ENCODE results near the gene BPIFA2.

BPIFA2 gene

DNA sequence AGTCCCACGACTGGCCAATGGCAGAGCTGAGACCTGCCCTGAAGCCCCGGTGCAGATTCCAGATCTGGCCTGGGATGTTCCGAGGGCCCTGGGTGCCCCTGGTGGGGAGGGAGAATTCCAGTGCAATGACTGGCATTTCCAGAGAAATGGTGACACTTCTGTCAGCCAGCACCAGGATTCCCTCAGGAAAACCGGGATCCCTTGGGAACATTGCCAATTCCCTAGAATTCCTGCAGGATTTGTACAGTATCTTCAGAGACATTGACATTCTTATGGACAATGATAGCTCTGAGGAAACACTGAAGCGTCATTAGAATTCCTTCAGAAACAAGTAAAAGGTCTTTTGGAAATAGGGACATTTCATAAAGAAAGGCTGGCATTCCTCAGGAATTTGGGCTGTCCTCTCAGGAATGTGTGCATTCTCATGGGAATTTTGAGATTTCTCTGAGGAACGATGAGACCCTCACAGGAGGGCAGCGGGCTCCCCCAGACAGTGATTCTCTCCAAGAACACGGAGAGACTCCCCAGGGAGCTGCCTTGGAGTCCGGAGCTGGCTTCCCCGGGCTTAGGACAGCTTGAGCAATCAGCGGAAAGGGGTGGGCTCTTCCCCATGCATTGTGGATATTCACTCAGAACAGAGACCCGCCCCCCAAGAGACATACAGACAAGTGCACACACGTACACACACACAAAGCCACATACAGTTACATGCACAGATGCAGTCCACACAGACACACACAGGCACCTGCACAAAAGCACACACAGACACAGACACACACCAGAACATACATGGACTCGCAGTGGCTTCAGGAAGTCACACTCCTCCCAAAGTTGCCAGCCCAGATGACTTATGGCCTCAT, 35.2 kb upstream of the BPIFA2 start:
- Histone ChIP-seq H3K36me3 (ENCODE audit: control insufficient read depth, insufficient read depth, low read length) (no peaks in the 10 kb centered on the region), H3K9me3 (ENCODE audit: control insufficient read depth, insufficient read depth, low read length) (no peaks in the 10 kb centered on the region), H3K4me1 (ENCODE audit: control insufficient read depth, insufficient read depth, low read length) (peaks cover 10% of the 10 kb centered on the region), H3K27me3 (ENCODE audit: control insufficient read depth, insufficient read depth, low read length) (no peaks in the 10 kb centered on the region), H3K9ac (ENCODE audit: low read depth, low read length) (no peak overlapping the region), H3K4me3 (ENCODE audit: low read depth, low read length) (no peak overlapping the region), H3K27ac (ENCODE audit: low read depth, low read length) (no peak overlapping the region)

DNA sequence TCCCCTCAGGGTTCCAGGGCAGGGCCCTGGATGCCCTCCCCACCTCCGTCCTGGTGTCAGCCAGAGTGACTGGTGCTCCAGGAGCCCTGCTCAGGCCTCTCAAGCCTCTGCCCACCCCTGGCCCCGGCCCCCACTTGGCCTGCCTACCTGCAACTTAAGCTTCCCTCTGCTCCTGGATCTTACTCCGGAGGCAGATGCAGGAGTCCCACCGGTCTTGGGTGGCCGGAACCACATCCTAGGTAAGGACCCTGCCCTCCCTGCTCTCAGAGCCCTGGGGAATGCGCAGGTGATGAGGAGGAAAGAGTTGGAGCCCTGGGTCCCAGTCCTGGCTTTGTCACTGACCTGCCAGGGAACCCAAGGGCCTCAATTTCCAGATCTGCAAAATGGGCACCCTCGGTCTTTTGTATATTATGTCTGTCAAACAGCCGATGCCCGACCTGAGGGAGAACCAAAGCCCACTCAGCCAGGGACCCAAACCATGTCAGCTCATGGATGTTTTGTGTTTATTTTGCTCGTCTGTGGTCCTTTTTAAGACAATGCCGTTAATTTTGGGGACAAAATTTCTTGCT, 34.5 kb upstream of the BPIFA2 start:
- H3K9ac ChIP-seq (ENCODE audit: low read depth, low read length), result no peak overlapping the region
- no peaks in the 10 kb centered on the region for H3K27me3 ChIP-seq (ENCODE audit: control insufficient read depth, insufficient read depth, low read length)
- no peak overlapping the region for H3K27ac ChIP-seq (ENCODE audit: low read depth, low read length)
- H3K9me3 ChIP-seq (ENCODE audit: control insufficient read depth, insufficient read depth, low read length), result peaks cover 6% of the 10 kb centered on the region
- H3K4me3 ChIP-seq (ENCODE audit: low read depth, low read length), result no peak overlapping the region
- no peaks in the 10 kb centered on the region for H3K36me3 ChIP-seq (ENCODE audit: control insufficient read depth, insufficient read depth, low read length)
- peaks cover 10% of the 10 kb centered on the region for H3K4me1 ChIP-seq (ENCODE audit: control insufficient read depth, insufficient read depth, low read length)

DNA sequence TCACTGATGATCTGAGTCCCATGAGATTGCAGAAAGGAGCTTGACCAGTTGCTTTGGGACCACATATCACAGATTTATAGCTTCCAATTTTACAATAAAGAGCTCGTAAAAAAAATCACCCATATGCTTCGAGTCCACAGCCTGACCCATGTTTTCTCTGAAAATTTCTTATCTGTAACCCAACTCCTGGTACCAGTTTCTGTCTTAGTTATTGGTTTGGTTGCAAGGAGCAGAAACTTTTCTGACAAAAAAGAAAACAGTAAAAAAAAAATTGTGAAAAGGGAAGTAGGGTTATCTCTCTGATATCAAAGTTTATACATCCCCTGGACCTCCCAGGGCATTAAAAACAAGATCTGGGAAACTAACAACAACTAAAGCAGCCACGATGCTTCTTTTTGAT, 30.8 kb upstream of the BPIFA2 start:
- no peak overlapping the region for H3K4me3 ChIP-seq (ENCODE audit: low read depth, low read length)
- H3K4me1 ChIP-seq (ENCODE audit: control insufficient read depth, insufficient read depth, low read length), result peaks cover 10% of the 10 kb centered on the region
- no peaks in the 10 kb centered on the region for H3K36me3 ChIP-seq (ENCODE audit: control insufficient read depth, insufficient read depth, low read length)
- H3K27me3 ChIP-seq (ENCODE audit: control insufficient read depth, insufficient read depth, low read length), result no peaks in the 10 kb centered on the region
- H3K27ac ChIP-seq (ENCODE audit: low read depth, low read length), result no peak overlapping the region
- H3K9me3 ChIP-seq (ENCODE audit: control insufficient read depth, insufficient read depth, low read length), result peaks cover 18% of the 10 kb centered on the region
- H3K9ac ChIP-seq (ENCODE audit: low read depth, low read length), result no peak overlapping the region

DNA sequence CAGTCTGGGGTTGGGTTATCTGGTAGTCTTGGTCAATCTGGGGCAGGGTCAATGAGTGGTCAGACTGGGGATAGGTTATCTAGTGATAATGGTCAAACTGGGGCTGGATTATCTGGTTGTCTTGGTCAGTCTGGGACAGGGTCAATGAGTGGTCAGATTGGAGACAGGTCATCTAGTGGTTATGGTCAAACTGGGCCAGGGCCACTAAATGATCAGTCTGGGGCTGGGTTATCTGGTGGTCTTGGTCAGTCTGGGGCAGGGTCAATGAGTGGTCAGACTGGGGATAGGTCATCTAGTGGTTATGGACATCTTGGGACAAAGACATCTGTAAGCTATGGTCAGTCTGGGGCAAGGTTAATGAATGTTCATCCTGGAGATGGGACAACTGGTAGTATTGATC, 28.5 kb upstream of the BPIFA2 start:
- no peaks in the 10 kb centered on the region for H3K27me3 ChIP-seq (ENCODE audit: control insufficient read depth, insufficient read depth, low read length)
- no peak overlapping the region for H3K27ac ChIP-seq (ENCODE audit: low read depth, low read length)
- H3K9ac ChIP-seq (ENCODE audit: low read depth, low read length), result no peak overlapping the region

DNA sequence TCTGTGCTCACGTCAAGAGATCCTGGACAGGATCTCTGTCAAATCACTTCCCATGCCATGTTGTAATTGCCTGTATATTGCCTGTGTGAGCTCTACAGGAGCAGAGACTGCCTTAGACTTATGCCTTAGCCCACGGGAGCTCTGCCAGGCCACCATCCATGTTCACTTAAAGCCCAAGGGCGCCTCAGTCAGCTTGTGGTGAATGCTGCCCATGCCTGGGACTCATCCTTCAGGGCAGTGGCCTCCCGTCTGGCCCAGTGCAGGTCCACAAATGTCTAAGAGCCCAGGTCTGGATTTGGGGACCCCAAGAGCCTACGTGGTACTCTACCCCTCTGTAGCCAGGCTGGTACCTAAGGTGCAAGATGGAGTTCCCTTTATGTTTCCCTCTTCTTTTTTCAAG, 22.4 kb upstream of the BPIFA2 start:
- Histone ChIP-seq H3K9ac (ENCODE audit: low read depth, low read length) (no peak overlapping the region), H3K36me3 (ENCODE audit: control insufficient read depth, insufficient read depth, low read length) (no peaks in the 10 kb centered on the region), H3K27me3 (ENCODE audit: control insufficient read depth, insufficient read depth, low read length) (no peaks in the 10 kb centered on the region), H3K27ac (ENCODE audit: low read depth, low read length) (no peak overlapping the region), H3K4me3 (ENCODE audit: low read depth, low read length) (no peak overlapping the region), H3K9me3 (ENCODE audit: control insufficient read depth, insufficient read depth, low read length) (no peaks in the 10 kb centered on the region), H3K4me1 (ENCODE audit: control insufficient read depth, insufficient read depth, low read length) (no peaks in the 10 kb centered on the region)

More for the DNA sequence above, 28.5 kb upstream of the BPIFA2 start:
- peaks cover 18% of the 10 kb centered on the region for H3K9me3 ChIP-seq (ENCODE audit: control insufficient read depth, insufficient read depth, low read length)
- no peaks in the 10 kb centered on the region for H3K36me3 ChIP-seq (ENCODE audit: control insufficient read depth, insufficient read depth, low read length)
- H3K4me3 ChIP-seq (ENCODE audit: low read depth, low read length), result no peak overlapping the region; the same call in 1 of the 2 replicates
- no peaks in the 10 kb centered on the region for H3K4me1 ChIP-seq (ENCODE audit: control insufficient read depth, insufficient read depth, low read length)

DNA sequence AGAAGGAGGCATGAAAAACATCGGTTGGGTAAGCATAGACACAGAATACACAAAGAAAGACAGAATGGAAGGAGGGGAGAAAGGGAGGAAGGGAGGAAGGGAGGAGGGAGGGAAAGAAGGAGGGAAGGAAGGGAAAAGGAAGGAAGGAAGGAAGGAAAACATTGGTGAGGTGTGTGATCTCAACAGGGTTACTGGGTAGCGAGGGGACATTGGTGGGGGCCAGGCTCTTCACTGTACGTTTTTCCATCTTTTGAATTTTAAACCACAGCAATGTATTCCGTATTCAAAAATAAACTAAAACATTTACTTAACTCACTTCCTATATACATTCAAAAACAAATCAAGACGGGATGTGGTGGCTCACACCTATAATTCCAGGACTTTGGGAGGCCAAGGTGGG, 20.7 kb upstream of the BPIFA2 start:
- Histone ChIP-seq H3K4me3 (ENCODE audit: low read depth, low read length) (no peak overlapping the region), H3K27me3 (ENCODE audit: control insufficient read depth, insufficient read depth, low read length) (no peaks in the 10 kb centered on the region), H3K9ac (ENCODE audit: low read depth, low read length) (no peak overlapping the region), H3K9me3 (ENCODE audit: control insufficient read depth, insufficient read depth, low read length) (no peaks in the 10 kb centered on the region), H3K4me1 (ENCODE audit: control insufficient read depth, insufficient read depth, low read length) (no peaks in the 10 kb centered on the region), H3K36me3 (ENCODE audit: control insufficient read depth, insufficient read depth, low read length) (no peaks in the 10 kb centered on the region), H3K27ac (ENCODE audit: low read depth, low read length) (no peak overlapping the region)

DNA sequence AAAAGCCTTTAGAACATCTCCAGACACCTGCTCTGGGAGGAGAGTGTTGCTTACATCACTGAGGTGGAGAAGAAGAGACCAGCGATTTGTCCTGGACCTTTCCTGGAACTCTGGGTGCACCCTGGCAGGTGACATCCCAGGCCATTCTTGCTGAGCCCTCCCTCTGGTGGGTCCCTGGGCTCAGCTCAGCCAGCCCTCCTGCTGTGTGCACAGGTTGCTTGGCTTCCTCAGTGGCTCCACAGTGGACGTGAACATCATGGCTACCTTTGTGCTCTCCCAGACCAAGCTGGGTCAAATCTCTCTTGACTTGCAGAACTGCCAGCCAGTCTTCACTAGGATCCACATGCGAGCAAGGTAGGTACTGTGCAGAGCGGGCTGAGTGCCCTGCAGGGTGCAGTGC, 19.9 kb upstream of the BPIFA2 start:
- Histone ChIP-seq H3K36me3 (ENCODE audit: control insufficient read depth, insufficient read depth, low read length) (no peaks in the 10 kb centered on the region), H3K4me1 (ENCODE audit: control insufficient read depth, insufficient read depth, low read length) (no peaks in the 10 kb centered on the region), H3K27me3 (ENCODE audit: control insufficient read depth, insufficient read depth, low read length) (no peaks in the 10 kb centered on the region), H3K9ac (ENCODE audit: low read depth, low read length) (no peak overlapping the region), H3K9me3 (ENCODE audit: control insufficient read depth, insufficient read depth, low read length) (no peaks in the 10 kb centered on the region), H3K27ac (ENCODE audit: low read depth, low read length) (no peak overlapping the region), H3K4me3 (ENCODE audit: low read depth, low read length) (no peak overlapping the region)

DNA sequence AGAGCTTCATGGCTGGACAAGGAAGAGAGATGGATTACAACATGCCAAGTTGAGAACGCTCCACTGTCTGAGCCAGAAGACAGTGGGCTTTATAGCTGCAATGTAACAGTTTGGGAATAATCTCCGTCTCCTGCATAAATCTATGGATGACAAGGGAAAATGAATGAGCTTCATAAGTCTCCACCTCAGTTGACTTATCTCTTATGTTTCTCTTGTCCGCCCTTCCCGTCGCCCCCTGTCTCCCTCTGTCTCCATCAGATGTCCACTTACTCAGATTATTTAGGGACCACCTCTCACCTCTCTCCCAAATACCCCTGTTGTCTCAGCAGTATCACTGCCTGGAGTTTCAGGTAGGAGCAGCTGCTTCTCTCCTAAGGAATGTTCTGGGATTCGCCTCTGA, 13.7 kb upstream of the BPIFA2 start:
- Histone ChIP-seq H3K27ac (ENCODE audit: low read depth, low read length) (no peak overlapping the region), H3K4me3 (ENCODE audit: low read depth, low read length) (no peak overlapping the region), H3K9ac (ENCODE audit: low read depth, low read length) (no peak overlapping the region), H3K4me1 (ENCODE audit: control insufficient read depth, insufficient read depth, low read length) (no peaks in the 10 kb centered on the region), H3K27me3 (ENCODE audit: control insufficient read depth, insufficient read depth, low read length) (no peaks in the 10 kb centered on the region), H3K9me3 (ENCODE audit: control insufficient read depth, insufficient read depth, low read length) (no peaks in the 10 kb centered on the region), H3K36me3 (ENCODE audit: control insufficient read depth, insufficient read depth, low read length) (no peaks in the 10 kb centered on the region)

DNA sequence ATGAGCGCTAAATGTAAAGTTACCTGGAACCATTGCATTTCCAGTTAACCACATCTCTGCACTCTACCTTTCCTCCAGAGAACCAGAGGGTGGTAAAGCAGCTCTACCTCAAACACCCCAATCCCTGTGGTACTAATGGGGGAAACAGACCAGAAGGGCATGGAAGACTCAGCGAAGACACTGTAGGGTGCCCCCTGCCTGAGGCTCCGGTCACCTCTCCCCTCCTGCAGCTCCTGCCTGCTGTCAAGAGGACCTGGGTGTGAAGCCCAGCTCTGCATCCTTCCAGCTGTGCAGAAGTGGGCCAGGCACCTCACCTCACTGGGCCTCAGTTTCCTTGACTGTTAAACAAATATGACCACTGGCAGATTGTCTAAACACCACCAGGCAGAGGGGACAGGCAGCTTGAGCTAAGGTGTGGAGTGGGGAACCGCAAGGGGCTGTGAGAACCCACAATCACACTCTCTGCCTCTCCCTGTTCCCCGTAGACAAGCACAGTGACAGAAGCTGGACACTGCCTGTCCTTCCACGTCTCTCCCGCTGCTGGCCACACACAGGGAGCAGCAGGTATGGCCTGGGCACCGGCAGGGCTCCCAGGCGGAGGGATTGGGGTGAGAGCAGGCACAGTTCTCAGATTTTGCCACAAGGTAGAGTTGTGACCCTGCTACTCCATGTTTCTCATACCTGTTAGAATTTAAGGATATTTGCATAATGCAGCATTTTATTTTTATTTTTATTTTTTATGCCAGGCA, 9.1 kb upstream of the BPIFA2 start:
- no peaks in the 10 kb centered on the region for H3K4me1 ChIP-seq (ENCODE audit: control insufficient read depth, insufficient read depth, low read length)
- H3K36me3 ChIP-seq (ENCODE audit: control insufficient read depth, insufficient read depth, low read length), result no peaks in the 10 kb centered on the region
- H3K9me3 ChIP-seq (ENCODE audit: control insufficient read depth, insufficient read depth, low read length), result no peaks in the 10 kb centered on the region
- no peaks in the 10 kb centered on the region for H3K27me3 ChIP-seq (ENCODE audit: control insufficient read depth, insufficient read depth, low read length)
- no peak overlapping the region for H3K27ac ChIP-seq (ENCODE audit: low read depth, low read length)
- no peak overlapping the region for H3K4me3 ChIP-seq (ENCODE audit: low read depth, low read length)
- no peak overlapping the region for H3K9ac ChIP-seq (ENCODE audit: low read depth, low read length)

DNA sequence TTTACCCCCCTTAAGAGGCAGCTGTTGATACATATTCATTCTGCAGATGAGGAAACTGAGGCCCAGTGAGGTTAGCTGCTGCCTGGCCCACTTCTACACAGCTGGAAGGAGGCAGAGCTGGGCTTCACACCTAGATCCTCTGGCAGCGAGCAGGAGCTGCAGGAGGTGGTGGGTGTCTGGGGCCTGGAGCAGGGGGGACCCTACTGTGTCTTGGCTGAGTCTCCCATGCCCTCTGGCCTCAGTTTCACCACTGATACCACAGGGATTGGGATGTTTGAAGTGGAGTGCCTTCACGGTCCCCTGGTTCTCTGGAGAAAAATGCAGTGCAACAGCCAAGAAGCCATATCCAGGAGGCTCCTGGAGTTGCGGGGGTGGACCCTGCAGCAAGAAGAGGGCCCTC, 8.2 kb upstream of the BPIFA2 start:
- Histone ChIP-seq H3K36me3 (ENCODE audit: control insufficient read depth, insufficient read depth, low read length) (no peaks in the 10 kb centered on the region), H3K27me3 (ENCODE audit: control insufficient read depth, insufficient read depth, low read length) (no peaks in the 10 kb centered on the region), H3K4me3 (ENCODE audit: low read depth, low read length) (no peak overlapping the region), H3K4me1 (ENCODE audit: control insufficient read depth, insufficient read depth, low read length) (no peaks in the 10 kb centered on the region), H3K9me3 (ENCODE audit: control insufficient read depth, insufficient read depth, low read length) (no peaks in the 10 kb centered on the region), H3K9ac (ENCODE audit: low read depth, low read length) (no peak overlapping the region), H3K27ac (ENCODE audit: low read depth, low read length) (no peak overlapping the region)

DNA sequence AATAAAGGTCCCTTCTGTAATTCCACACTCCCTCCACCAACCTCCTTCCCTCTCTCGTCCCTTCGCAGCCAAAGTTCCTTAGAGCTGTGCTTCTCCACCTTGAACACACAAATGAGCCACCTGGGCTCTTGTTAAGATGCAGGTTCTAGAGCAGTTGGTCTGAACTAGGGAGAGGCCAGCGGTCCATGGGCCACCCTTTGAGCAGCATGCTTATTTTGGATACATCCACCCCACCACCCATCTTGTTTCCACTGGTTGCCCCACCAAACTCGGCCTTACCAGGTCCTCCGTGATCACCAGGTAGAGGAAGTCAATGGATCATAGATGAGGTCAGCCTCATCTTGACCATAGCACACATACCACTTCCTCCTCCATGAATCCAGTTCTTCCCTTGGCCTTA, 7.3 kb upstream of the BPIFA2 start:
- no peaks in the 10 kb centered on the region for H3K9me3 ChIP-seq (ENCODE audit: control insufficient read depth, insufficient read depth, low read length)
- no peaks in the 10 kb centered on the region for H3K27me3 ChIP-seq (ENCODE audit: control insufficient read depth, insufficient read depth, low read length)
- no peaks in the 10 kb centered on the region for H3K36me3 ChIP-seq (ENCODE audit: control insufficient read depth, insufficient read depth, low read length)
- no peak overlapping the region for H3K9ac ChIP-seq (ENCODE audit: low read depth, low read length)
- H3K4me1 ChIP-seq (ENCODE audit: control insufficient read depth, insufficient read depth, low read length), result no peaks in the 10 kb centered on the region
- H3K27ac ChIP-seq (ENCODE audit: low read depth, low read length), result no peak overlapping the region
- no peak overlapping the region for H3K4me3 ChIP-seq (ENCODE audit: low read depth, low read length)

Data from HUES48 (cell line).